HuH-7 (cell line): ENCODE data around the gene BRCA1.

Experiments
- DNase-seq: peaks from one replicate; pipeline ENCODE4 v3.0.0; 2011; ENCODE audit warnings: low spot score

Gene BRCA1

DNA sequence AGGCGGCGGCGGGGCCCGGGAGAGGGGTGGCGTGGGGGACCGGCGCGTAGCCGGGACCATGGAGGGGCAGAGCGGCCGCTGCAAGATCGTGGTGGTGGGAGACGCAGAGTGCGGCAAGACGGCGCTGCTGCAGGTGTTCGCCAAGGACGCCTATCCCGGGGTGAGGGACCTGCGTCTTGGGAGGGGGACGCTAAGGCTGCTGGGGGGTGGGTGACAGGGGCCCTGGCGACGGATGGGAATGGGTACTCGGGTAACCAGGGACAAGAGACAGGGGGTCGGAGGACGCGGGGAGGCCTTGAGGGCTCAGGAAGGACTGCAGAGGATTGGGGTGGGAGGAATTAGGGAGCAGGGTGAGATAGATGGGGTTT, 99.9 kb downstream of the BRCA1 start:
- no peak for DNase-seq

DNA sequence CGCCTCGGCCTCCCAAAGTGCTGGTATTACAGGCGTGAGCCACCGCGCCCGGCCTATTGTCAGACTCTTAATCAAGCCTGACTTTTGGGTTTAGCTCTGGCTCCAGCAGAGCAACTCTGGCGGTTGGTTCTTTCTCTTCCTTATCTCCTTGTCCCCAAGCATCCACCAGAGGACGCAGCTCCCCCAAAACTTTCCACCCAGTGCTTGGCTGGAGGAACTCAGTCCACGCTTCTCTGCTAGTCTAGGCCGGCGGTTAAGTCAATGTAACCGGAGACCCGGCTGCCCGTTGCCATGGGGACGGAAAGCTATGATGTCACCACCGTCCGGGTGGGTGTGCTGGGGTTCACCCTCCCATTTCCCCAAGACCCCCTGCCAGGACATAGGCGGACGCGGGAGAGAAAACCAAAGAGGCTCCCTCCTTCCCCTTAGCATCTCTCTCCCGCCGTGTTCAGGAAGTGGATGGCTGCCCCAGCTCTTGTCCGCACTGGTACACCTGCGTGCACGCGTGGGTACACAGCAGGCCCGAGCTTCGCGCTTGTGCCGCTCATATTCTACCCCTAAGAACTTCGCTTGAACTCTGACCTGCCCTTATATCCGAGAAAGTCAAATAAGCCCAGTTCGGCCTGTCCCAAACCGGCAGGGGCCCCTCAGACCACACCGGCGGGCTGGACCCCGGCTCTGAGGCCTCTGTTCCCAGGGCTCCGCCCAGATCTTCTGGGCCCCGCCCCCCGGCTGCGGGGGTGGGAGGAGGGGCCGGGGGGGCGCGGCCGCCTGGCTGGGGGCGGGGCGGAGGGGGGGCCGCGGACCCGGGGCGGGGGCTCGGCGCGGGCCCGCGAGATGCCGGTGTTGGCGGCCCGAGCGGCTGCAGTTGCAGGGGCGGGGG, 100.5 kb downstream of the BRCA1 start, which contains the start of gene RND2:
Gene RND2 (plus strand): TSS at position 825 of the 883 bp plus-strand sequence. CDS start 117 bp downstream, outside the sequence.
- DNase-seq, result peak; percentile 99

DNA sequence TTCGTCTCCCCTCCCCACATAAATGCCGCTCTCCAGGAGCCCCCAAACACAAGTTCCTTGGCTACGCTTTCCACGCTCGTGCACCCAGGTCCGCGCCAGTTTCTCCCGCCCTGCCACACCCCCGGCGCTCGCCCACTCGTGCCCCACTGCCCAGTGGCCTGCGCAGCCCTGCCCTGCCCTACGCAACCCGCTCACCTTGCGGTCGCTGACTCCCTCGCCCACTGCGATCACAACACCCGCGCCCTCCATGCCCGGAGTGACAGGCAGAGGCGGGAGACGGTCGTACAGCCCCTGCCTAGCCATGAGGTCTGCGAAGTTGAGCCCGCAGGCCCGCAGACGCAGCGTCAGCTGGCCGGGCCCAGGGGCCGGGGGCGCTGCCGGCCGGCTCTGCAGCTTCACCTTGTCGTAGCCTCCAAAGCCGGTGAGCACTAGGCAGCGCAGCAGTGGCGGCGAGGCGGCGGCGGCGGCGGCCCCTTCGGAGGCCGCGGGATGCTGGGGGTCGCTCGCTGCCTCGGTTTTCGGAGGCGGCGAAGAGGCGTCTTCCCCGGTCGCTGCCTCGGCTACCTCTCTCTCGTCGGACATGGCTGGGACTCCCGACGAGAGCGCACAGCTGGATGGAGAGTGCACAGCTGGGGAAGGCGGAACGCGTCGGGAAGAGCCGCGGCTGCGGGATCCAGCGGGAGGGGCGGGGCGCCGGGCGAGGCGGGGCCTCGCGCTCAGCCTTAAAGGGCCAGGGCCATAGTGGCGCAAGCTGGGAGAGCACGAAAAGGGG, 103.2 kb downstream of the BRCA1 start, which contains the start of gene VAT1:
Gene VAT1 (minus strand): TSS at position 645 of the 772 bp plus-strand sequence. CDS start 63 bp downstream, at position 582.
- DNase-seq, result peak; percentile 87

DNA sequence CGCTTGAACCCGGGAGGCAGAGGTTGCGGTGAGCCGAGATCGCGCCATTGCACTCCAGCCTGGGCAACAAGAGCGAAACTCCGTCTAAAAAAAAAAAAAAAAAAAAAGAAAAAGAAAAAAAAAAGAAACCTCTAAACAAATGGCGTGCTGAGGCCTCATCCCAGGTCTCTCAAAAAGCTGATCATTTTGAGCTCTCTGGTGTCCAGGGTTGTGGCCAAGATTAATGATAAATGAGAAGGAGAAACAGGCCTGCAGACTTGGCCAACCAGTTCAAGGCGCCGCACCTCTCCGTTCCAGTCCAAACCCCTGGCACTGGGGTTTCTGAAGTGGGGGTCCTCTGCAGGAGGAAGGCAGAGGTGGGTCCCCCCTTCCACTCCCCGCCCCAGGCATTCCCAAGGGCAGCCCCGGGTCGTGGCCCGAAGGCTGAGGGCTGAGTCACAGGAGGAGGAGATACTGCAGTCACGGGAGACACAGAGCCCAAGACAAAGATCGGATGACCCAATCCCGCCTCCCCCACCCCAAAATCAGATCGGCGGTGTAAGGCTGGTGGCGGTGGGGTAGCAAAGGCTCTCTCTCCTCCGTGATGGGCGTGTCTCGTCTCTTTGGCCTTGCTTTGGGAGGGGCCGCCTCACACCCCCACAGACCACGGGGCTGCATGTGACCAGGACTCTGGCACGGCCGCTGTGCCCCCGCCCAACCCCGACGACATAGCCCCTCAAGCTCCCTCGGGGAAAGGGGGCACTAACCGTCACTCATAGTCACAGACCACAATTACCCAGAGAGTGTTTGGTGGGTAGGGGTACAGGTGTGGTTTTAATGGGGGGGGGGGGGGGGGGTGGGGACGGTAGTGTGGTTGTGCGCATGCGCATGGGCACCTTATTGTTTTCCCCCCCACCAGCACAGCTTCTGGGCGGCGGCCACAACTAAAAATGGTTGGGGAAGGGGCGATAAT, 104.1 kb downstream of the BRCA1 start:
- DNase-seq, result peak; percentile 85

DNA sequence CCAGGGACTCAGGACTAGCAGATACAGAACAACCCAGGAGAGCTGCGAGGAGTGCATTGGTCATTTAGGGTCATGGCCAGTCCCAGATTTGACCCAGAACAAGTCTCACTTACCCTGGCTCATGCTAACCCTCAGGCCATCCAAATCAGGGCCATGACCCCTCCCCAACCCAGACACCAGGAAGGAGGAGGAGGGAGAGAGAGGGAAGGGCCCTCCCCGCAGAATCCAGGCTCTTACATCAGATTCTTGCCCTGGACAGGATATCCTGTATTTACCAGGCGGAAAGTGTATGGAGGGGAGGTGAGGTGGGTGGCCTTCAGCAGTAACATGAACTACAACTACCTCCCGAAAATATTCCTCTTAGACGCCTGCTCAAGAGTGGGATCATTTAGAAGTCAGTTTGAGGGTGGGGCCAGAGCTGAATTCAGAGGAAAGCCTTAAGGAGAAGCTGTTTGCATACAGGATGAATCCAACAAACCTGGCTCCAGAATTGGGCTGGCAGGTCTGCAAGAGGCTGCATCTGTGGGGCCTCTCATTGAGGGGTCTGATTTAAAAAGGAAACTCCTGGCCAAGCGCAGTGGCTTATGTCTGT, 105.0 kb downstream of the BRCA1 start:
- no peak for DNase-seq

DNA sequence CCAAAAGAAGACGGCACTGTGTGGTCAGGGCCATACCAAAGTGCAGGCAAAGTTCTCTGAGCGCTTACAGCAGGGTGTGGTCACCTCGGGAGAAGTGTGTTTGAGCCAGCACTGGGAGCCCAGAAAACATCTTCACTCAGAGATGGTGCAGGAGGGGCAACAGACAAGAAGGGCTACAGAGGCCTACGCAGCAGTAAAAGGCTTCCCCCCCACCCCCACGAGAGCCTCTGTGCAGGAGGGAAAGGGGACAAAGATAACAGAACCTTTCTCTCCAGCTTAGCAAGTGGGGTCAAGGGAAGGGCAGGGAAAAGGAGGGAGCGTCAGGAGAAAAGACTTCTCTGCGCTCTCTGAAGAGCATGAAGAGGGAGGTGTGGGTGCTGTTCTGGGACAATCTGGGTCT, 105.7 kb downstream of the BRCA1 start:
- DNase-seq, result no peak

DNA sequence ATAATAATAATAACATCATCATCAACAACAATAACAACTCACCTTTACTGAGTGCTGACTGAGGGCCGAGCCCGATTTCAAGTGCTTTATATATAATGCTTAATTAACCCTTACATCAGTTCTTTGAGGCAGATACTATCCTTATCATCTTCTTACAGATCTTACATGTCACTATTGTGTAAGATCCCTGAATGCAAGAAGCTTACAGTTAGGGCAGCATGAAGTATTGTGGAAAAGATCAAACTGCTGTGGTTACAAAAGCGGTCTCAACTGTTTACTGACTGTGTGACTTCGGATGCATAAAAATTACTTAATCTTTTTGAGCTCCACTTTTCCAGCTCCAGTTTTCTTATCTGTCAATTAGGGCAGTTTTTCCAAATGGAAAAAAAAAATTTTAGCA, 106.2 kb downstream of the BRCA1 start:
- DNase-seq, result no peak

DNA sequence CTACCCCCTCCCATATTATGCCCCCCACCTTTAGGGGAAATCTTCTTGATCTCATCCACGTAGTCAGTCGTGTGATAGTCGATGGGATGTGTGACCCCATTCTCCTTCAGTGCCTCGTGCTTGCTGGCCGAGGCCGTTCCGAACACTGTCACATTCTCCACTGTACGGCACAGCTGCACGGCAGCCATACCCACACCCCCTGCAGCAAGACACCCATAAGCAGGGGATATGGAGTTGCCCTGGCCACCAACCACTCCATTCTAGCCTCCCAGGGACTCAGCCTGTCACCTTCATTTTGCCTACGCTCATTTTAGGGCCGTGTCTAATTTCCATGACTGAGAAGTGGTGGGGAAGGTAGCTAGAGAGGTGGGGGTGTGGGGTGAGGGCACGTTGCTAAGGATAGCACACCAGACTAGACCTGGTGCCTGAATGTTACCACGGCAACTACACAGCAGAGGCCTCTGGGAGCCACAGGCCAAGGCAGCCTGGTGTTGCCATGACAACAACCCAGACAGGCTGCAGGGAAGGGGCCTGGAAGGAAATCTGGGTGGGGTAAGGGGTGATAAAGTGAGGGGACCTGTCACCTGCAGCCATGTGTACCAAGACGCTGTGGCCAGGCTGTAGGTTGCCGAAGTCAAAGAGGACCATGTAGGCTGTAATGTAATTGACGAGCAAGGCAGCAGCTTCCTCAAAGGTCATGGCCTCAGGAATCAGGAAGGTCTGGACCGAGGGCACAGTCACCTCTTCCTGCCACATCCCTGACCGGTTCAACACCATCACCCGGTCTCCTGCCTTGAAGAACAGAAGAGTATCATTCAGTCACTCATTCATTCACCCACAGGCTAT, 106.9 kb downstream of the BRCA1 start:
- DNase-seq, result no peak

DNA sequence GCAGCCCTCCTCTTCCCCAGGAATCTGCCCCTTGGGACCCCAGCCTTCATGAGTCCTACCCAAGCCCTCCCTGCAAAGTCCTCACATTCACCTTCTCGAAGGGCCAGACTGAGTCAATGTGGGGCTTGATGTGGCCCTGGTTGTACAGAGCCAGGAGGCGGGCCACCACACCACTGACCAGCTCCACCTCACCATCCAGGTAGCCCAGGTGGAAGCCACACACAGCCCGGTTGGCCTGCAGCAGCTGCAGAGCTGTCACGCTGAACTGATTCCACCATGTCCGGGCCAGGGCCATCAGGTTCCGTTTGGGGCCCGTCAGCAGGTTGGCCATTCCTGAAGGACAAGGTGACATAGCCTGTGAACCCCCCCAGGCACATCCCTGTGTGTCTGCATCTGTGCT, 108.9 kb downstream of the BRCA1 start:
- DNase-seq, result no peak

DNA sequence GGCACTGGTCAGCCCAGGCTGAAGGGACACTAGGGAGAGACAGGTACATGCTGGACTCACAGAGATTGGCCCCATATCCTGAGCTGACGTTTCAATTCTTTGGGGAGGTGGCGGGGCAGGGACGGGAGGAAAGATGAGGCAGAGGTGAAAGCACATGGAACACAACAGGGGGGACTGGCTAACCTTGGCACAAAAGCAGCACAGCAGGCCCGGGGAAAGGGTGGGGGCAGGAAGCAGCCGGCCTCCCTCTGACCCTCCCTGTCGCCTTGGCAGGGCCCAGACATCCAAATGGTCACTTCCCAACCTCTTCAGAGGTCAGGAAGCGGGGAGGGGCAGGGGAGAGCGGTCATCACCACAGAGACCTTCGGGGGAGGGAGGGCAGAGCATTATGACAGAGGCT, 109.6 kb downstream of the BRCA1 start:
- no peak for DNase-seq

DNA sequence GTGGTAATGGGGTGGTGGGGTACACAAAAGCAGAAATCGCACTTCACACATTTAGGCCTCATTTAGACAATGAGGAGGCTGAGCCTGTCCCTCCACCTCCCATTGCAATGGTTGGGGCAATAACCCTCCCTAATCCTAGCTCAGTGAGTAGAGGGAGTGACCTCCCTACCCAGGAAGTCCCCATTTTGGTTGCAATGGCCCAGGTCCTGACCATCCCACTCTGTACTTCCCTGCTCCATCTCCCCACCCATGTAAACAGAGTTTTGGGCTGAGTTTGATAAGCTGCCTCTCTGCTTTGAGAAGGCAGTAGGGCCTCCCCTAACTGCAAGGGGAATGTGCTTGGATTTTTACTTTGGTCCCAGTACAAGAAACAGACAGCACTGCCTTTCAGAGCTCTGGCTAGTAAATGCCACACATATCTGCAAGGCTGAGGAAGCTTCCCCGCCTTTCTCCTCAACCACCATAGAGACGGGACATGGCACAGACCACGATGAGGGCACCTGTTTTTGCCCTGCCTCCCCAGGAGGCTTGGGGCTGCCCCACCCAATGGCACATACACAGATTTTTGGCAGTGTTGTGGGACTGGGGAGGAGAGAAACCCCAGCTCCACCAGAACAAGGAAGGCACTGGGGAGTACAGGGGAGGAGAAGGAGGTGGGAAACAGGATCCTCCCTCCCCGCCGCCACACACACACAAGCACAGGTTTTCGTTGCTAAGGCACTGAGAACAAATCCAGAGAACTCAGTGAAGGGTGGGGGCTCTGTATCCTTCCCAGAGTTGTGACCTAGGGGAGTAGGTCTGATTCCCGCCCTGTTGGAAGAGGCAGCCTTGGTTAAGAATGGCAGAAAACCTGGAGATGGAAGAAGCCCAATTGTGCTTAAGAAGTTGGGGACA, 110.3 kb downstream of the BRCA1 start:
- no peak for DNase-seq

DNA sequence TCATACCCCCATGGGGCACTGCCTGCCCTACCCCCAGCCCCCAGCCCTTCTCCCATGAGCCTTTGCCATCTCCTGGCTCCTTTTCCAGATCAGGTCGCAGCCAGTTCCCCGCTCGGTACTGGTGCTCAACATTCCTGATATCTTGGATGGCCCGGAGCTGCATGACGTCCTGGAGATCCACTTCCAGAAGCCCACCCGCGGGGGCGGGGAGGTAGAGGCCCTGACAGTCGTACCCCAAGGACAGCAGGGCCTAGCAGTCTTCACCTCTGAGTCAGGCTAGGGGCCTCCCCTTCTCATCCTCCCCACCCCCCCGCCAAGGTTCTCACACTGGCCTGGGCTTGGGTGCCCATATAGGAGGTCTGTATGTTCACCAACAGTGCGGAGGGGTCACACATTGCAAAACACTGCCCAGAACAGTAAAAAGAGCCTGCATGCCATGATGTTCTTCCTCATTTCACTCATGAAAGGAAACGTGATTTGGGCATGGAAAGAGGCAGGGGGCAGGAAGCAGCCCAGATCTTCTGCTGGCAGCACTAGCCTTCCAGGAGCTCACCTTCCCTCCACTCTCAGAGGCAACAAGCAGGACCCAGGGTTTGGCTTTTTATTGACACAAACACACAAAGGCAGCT, 111.0 kb downstream of the BRCA1 start:
- no peak for DNase-seq

DNA sequence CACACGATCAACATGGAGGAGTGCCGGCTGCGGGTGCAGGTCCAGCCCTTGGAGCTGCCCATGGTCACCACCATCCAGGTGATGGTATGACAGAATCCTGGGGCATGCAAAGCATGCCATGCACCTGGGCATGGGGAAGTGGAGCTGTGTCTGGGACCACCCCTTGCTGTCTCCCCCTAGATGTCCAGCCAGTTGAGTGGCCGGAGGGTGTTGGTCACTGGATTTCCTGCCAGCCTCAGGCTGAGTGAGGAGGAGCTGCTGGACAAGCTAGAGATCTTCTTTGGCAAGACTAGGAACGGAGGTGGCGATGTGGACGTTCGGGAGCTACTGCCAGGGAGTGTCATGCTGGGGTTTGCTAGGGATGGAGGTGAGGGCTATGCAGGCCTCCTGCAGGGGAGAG, 111.9 kb downstream of the BRCA1 start:
- no peak for DNase-seq

DNA sequence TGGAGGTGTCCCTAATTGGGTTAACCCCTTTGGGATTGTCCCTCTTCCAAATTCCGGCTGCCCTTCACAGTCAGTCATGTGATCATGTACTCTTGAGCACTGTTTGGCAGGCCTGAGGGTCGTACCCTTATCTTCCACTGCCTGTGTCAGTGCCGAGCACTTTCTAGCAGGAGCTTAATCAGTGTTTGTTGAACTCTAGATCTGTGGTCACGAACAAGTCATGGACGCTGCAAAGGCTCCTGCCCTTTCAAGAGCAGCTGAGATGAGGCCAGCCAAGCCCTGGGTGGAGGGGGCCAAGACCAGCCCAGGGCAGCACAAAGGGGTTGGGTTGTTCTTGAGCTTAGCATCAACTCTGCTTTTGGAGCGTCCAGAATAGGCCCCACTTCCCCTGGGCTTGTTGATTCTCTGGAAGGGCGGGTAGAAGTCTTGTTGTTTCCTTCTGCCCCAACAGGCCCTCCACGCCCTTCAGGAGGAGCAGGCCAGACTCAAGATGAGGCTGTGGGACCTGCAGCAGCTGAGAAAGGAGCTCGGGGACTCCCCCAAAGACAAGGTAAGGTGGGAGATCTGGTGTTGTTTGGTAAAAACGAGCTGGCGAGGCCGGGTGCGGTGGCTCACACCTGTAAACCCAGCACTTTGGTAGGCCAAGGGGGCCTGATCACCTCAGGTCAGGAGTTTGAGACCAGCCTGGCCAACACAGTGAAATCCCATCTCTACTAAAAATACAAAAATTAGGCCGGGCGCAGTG, 113.3 kb downstream of the BRCA1 start:
- DNase-seq, result no peak

DNA sequence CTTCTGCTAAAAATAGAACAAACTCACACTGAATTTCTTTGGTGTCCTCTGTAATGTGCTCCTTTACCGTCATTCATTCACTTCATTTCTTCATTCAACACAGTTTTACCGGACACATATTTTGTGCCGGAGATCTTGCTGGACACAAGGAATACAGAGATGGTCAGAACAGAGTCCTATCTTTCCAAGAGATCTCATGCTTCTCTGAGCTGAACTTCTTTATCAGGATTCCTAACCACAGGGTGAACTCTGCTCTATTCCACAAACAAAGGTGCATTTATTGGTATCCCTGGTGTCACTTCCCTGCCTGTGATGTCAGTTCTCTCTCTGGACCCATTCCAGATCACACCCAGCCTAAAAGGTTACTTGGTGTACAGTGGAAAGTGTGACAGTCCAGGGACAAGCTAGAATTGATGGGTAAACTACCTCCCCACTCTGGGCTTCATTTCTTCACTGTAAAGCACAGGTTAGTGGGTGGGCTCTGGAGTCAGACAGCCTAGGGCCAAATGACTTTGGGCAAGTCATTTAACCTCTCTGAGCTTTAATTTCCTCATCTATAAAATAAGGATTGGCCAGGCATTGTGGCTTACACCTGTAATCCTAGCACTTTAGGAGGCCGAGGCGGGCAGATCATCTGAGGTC, 114.4 kb downstream of the BRCA1 start:
- DNase-seq, result peak; percentile 79

DNA sequence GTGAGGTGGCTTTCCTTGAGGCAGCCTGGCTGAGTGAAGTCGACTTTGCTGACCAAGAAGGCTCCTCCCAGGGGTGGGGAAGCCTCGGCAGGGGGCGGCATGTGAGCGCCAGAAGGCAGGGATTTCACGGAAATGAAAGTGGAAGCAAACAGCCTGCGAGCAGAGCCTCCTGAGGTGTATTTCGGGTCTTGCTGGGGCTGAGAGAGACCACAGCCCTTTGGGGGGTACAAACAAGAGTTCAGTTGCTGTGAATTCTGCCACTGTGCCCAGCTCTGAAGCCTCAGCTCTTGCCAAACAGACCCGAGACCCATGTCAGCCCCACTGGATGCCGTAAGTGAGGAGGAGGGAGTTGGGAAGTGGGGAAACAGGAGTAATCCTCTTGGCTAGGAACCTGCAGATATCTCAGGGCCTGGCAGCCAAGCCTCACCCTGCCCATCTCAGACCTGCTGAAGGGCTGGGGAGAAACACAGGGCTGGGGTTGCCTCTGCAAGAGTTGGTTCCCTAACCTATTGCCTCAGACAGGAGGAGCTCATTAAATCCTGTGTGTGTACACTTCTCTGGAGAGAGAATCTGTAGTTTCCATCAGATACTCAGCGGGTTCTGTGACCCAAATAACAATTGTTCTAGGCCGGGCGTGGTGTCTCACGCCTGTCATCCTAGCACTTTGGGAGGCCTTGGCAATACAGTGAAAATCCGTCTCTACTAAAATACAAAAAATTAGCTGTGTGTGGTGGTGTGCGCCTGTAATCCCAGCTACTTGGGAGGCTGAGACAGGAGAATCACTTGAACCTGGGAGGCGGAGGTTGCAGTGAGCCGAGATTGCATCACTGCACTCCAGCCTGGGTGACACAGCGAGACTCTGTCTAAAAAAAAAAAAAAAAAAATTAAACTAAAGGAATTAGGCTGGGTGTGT, 118.3 kb downstream of the BRCA1 start, which contains the start of gene IFI35:
Gene IFI35 (plus strand): TSS at position 146 of the 913 bp plus-strand sequence. CDS start 164 bp downstream, at position 310.
- peak; percentile 76 for DNase-seq
